OCI-LY1 (cell line): ENCODE measurements around the gene RGS17.
"Not testable (repeated sequence)": the region's sequence is repeated elsewhere in the genome, so short reads cannot be mapped to it uniquely, and the experiment has no call there.

Experiments used
- H2AFZ ChIP-seq: fragments of 200-600 bp; sonication (generic), shearing (Covaris generic); 2 replicates; pipeline ENCODE4 v1.6.0; 2014; ENCODE audit warnings: antibody characterized with exemption, mild to moderate bottlenecking, low read length
- H3F3A ChIP-seq: fragments of 200-600 bp; sonication (generic), shearing (Covaris generic); 2 replicates; pipeline ENCODE4 v1.6.0; 2014; ENCODE audit warnings: mild to moderate bottlenecking, antibody characterized with exemption, low read length, moderate library complexity; ENCODE audit not compliant: insufficient read depth
- H3K27ac ChIP-seq: fragments of 200-600 bp; sonication (generic); 2 replicates; pipeline ENCODE4 v1.5.1; 2014; ENCODE audit warnings: low read length, mixed run types, mild to moderate bottlenecking, low read depth; ENCODE audit not compliant: poor library complexity, severe bottlenecking
- H3K27me3 ChIP-seq: fragments of 200-600 bp; sonication (generic); 2 replicates; pipeline ENCODE4 v1.6.0; 2014; ENCODE audit warnings: antibody characterized with exemption, mild to moderate bottlenecking, low read length, moderate library complexity; ENCODE audit not compliant: insufficient read depth
- H3K36me3 ChIP-seq: fragments of 200-600 bp; sonication (generic); 2 replicates; pipeline ENCODE4 v1.6.1; 2014; ENCODE audit warnings: mild to moderate bottlenecking, antibody characterized with exemption, low read length, moderate library complexity, mixed read lengths; ENCODE audit not compliant: insufficient read depth
- H3K4me1 ChIP-seq: fragments of 200-600 bp; sonication (generic); 2 replicates; pipeline ENCODE4 v1.5.1; 2014; ENCODE audit warnings: mild to moderate bottlenecking, low read length, moderate library complexity; ENCODE audit not compliant: insufficient read depth, severe bottlenecking
- H3K4me2 ChIP-seq: fragments of 200-600 bp; sonication (generic), shearing (Covaris generic); 2 replicates; pipeline ENCODE4 v1.6.1; 2014; ENCODE audit warnings: low read length
- H3K4me3 ChIP-seq: fragments of 200-600 bp; sonication (generic); 2 replicates; pipeline ENCODE4 v1.5.1; 2014; ENCODE audit warnings: low read length, low read depth, mild to moderate bottlenecking, mixed read lengths; ENCODE audit not compliant: poor library complexity, severe bottlenecking
- H3K79me2 ChIP-seq: fragments of 200-600 bp; shearing (Covaris generic); 2 replicates; pipeline ENCODE4 v1.6.1; 2016; ENCODE audit warnings: mixed run types, low read length, mixed read lengths; ENCODE audit not compliant: insufficient read depth
- H3K9ac ChIP-seq: fragments of 200-600 bp; sonication (generic), shearing (Covaris generic); 2 replicates; pipeline ENCODE4 v1.6.1; 2014; ENCODE audit warnings: mild to moderate bottlenecking, low read length, mixed read lengths
- H3K9me2 ChIP-seq: fragments of 200-600 bp; sonication (generic), shearing (Covaris generic); 2 replicates; pipeline ENCODE4 v1.6.1; 2014; ENCODE audit warnings: low read depth, mild to moderate bottlenecking, low read length, mixed read lengths
- H3K9me3 ChIP-seq: fragments of 200-600 bp; shearing (Covaris generic); 2 replicates; pipeline ENCODE4 v1.6.1; 2014; ENCODE audit warnings: low read length, mixed read lengths
- H4K20me1 ChIP-seq: fragments of 200-600 bp; sonication (generic), shearing (Covaris generic); 2 replicates; pipeline ENCODE4 v1.6.0; 2016; ENCODE audit warnings: mild to moderate bottlenecking, low read length; ENCODE audit not compliant: insufficient read depth
- EZH2 ChIP-seq: fragments of 200-600 bp; sonication (generic), shearing (Covaris generic); IDR thresholded peaks from 2 replicates; pipeline ENCODE4 v1.8.0; 2017; ENCODE audit warnings: borderline replicate concordance, mixed run types, mild to moderate bottlenecking, antibody characterized with exemption, low read length, moderate library complexity, mixed read lengths
- TF ChIP-seq, protein P1 (sequence below): fragments of 200-600 bp; sonication (generic), shearing (Covaris generic); IDR thresholded peaks from 2 replicates; pipeline ENCODE4 v1.5.1; 2017; ENCODE audit warnings: mild to moderate bottlenecking, antibody characterized with exemption, low read length, moderate library complexity, mixed read lengths

RGS17 gene

DNA sequence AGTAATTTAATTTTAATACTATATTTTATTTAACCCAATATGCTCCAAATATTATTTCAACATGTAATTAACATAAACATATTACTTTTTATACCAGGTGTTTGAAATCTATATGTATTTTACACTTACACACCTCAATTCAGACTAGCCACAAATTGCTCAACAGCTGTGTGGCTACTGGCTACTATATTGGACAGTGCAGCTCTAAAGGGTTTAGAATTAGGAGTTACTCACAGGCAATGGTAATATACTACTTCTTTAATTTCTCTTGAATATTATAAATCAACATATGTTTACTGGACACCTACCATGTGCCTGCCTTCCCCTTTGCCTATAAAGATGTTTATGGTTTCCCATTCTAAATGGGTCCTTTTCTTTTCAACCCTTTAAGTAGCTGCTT, 130.8 kb downstream of the RGS17 start:
- no peak overlapping the region for H2AFZ ChIP-seq
- H3K27ac ChIP-seq: no peak overlapping the region
- peaks cover 35% of the 10 kb centered on the region for H3K4me1 ChIP-seq
- H3K9me2 ChIP-seq: no peaks in the 10 kb centered on the region
- H3F3A ChIP-seq: no peaks in the 10 kb centered on the region
- no peak overlapping the region for H3K9ac ChIP-seq
- 0 out of 2 replicates have a peak, but pooled peaks cover 2% of the 10 kb centered on the region for H3K9me3 ChIP-seq
- peaks cover 49% of the 10 kb centered on the region for H3K79me2 ChIP-seq
- no peak overlapping the region for H3K4me2 ChIP-seq
- TF ChIP-seq, protein P1, sequence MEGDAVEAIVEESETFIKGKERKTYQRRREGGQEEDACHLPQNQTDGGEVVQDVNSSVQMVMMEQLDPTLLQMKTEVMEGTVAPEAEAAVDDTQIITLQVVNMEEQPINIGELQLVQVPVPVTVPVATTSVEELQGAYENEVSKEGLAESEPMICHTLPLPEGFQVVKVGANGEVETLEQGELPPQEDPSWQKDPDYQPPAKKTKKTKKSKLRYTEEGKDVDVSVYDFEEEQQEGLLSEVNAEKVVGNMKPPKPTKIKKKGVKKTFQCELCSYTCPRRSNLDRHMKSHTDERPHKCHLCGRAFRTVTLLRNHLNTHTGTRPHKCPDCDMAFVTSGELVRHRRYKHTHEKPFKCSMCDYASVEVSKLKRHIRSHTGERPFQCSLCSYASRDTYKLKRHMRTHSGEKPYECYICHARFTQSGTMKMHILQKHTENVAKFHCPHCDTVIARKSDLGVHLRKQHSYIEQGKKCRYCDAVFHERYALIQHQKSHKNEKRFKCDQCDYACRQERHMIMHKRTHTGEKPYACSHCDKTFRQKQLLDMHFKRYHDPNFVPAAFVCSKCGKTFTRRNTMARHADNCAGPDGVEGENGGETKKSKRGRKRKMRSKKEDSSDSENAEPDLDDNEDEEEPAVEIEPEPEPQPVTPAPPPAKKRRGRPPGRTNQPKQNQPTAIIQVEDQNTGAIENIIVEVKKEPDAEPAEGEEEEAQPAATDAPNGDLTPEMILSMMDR: no peak
- no peaks in the 10 kb centered on the region for H3K27me3 ChIP-seq
- no peak overlapping the region for H3K4me3 ChIP-seq
- no peaks in the 10 kb centered on the region for H4K20me1 ChIP-seq
- peaks cover 53% of the 10 kb centered on the region for H3K36me3 ChIP-seq

DNA sequence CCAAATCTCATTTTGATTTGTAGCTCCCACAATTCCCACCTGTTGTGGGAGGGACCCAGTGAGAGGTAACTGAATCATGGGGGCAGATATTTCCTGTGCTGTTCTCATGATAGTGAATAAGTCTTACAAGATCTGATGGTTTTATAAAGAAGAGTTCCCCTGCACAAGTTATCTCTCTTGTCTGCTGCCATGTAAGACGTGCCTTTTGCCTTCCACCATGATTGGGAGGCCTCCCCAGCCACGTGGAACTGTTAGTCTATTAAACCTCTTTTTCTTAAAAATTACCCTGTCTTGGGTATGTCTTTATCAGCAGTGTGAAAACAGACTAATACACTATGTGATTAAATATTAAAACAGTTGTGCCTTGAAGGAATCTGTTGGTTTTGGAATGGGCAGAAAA, 131.5 kb downstream of the RGS17 start:
- H3K27me3 ChIP-seq, H3K9me3 ChIP-seq, H3K27ac ChIP-seq, H3K4me2 ChIP-seq, H3K4me3 ChIP-seq, H3K9ac ChIP-seq, H3K9me2 ChIP-seq, H2AFZ ChIP-seq, H4K20me1 ChIP-seq, H3F3A ChIP-seq: not testable (repeated sequence)
- Histone ChIP-seq H3K36me3 (peaks cover 59% of the 10 kb centered on the region), H3K79me2 (peaks cover 49% of the 10 kb centered on the region), H3K4me1 (peaks cover 35% of the 10 kb centered on the region)

DNA sequence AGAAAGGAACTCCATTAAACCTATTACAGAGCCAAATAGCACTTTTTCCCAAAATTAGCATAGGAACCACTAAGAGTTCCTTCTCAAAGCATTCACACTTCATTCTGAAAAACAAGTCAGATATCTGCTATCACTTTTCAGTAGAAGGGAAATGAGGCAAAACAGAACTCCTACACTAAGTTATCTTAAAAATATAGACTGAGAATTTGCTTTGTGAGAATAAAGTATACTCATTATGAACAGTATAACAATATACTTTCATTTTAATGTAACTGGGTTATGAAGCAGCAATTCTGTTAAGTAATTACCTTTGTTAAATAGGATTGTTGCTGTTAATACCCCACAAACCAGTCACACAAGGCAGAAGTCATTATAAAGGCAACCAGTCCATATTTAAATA, 137.2 kb downstream of the RGS17 start:
- Histone ChIP-seq H3K4me2 (no peak overlapping the region), H3K9ac (no peak overlapping the region), H4K20me1 (no peaks in the 10 kb centered on the region), H3K4me3 (no peak overlapping the region), H3F3A (no peaks in the 10 kb centered on the region), H3K27ac (no peak overlapping the region), H3K9me3 (0 out of 2 replicates have a peak, but pooled peaks cover 2% of the 10 kb centered on the region), H2AFZ (no peak overlapping the region), H3K9me2 (no peaks in the 10 kb centered on the region), H3K4me1 (peaks cover 8% of the 10 kb centered on the region), H3K27me3 (no peaks in the 10 kb centered on the region), H3K79me2 (peaks cover 57% of the 10 kb centered on the region), H3K36me3 (peaks cover 91% of the 10 kb centered on the region)
- TF ChIP-seq EZH2: no peak
- TF ChIP-seq, protein P1: no peak

DNA sequence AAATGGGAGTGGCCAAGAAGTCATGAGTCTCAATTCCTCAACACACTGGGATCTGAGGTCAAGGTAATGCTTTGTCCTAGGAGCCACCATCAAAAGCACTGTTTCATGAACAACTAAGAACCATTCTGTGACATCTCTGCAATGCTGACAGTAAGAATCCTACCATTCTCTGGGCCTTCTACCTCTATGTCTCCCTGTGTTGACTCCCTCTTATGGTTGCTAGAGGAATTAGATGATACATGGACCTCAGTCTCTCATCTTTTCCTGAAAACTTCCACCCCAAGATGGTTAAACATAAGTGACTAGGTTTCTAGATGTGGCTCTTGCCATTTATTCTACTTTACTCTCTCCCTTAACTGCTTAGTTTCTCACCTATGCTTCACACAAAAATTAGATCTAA, 137.7 kb downstream of the RGS17 start:
- Histone ChIP-seq H3K79me2 (peaks cover 52% of the 10 kb centered on the region), H4K20me1 (no peaks in the 10 kb centered on the region), H3K4me1 (peaks cover 8% of the 10 kb centered on the region), H3F3A (no peaks in the 10 kb centered on the region), H3K27ac (no peak overlapping the region), H3K4me2 (no peak overlapping the region), H2AFZ (no peak overlapping the region), H3K4me3 (no peak overlapping the region), H3K36me3 (peaks cover 87% of the 10 kb centered on the region), H3K27me3 (no peaks in the 10 kb centered on the region), H3K9ac (no peak overlapping the region), H3K9me2 (no peaks in the 10 kb centered on the region), H3K9me3 (0 out of 2 replicates have a peak, but pooled peaks cover 2% of the 10 kb centered on the region)
- TF ChIP-seq EZH2: no peak
- TF ChIP-seq, protein P1: no peak
